DND-41 (cell line): ENCODE measurements around the gene NMRK1.

Experiments used
- EZH2 ChIP-seq: IDR thresholded peaks from 3 replicates; pipeline ENCODE4 v1.6.1; 2012; ENCODE audit warnings: borderline replicate concordance, low read depth, mild to moderate bottlenecking, moderate library complexity, low read length, inconsistent platforms; ENCODE audit not compliant: severe bottlenecking
- TF ChIP-seq, protein P1 (sequence below): IDR thresholded peaks from 2 replicates; pipeline ENCODE4 v1.5.1; 2012; ENCODE audit warnings: borderline replicate concordance, low read length, moderate library complexity, mild to moderate bottlenecking; ENCODE audit not compliant: poor library complexity, severe bottlenecking; ENCODE audit errors: extremely low read depth

DNA sequence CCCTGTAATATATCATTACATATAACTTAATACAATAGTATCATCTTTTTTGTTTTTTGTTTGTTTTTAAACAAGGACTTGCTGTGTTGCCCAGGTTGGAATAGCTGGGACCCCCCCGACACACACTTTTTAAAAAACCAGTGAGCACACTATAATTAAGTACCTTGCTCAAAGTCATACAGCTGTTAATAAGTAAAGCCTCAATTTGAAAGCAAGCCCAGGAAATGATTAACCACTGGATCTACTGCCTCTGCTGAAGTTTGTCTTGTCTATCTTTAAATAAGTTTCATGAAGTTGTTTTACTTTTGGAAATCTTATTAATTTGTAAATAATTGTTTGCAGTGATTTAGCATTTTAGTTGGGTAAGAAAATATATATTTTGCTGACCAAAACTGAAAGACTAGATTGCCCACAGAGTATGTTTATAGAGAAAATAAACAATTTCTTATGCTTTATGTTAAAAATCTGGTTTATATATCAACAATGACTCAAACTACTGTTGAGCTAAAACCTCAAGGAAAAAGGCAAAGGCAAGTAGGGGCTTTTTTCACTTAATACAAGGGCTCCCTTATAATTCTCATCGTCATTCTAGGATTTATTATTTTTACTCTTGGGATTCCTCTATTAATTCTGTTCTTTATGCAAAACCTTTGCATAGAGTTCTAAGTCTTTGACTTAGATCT lies 54.0 kb downstream of the NMRK1 start:
- TF ChIP-seq, protein P1, sequence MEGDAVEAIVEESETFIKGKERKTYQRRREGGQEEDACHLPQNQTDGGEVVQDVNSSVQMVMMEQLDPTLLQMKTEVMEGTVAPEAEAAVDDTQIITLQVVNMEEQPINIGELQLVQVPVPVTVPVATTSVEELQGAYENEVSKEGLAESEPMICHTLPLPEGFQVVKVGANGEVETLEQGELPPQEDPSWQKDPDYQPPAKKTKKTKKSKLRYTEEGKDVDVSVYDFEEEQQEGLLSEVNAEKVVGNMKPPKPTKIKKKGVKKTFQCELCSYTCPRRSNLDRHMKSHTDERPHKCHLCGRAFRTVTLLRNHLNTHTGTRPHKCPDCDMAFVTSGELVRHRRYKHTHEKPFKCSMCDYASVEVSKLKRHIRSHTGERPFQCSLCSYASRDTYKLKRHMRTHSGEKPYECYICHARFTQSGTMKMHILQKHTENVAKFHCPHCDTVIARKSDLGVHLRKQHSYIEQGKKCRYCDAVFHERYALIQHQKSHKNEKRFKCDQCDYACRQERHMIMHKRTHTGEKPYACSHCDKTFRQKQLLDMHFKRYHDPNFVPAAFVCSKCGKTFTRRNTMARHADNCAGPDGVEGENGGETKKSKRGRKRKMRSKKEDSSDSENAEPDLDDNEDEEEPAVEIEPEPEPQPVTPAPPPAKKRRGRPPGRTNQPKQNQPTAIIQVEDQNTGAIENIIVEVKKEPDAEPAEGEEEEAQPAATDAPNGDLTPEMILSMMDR: no peak
- TF ChIP-seq EZH2: no peak
